Heart left ventricle (tissue), 13 donors: ENCODE results near the gene PDGFD.

Experiments used
- POLR2A ChIP-seq, 2 donors: fragments of 450-650 bp; IDR thresholded peaks; one replicate each; pipeline ENCODE4 v1.6.1; 2017; ENCODE audit warnings: antibody characterized with exemption in 2 of 2, mild to moderate bottlenecking in 2 of 2, moderate library complexity in 2 of 2
- TF ChIP-seq, protein P1 (sequence below), 12 donors: fragments of 200-600 bp; sonication (generic) in 4 of 12; IDR thresholded peaks; one replicate each; pipeline versions ENCODE4 v1.5.0 to v1.8.0; 2018 to 2022; ENCODE audit warnings: antibody characterized with exemption in 12 of 12, mild to moderate bottlenecking in 5 of 12
- donor health status: ischemic (EF 13 %, LVEDD 7.1; RV severe dilation, severe dysfunction).
- donor health status: DM: no; HTN: yes; CAD: no.
- donor health status: DM: no; HTN: no; CAD: no.
- donor health status: ischemic (EF 25% LVEDD 6.9; RV normal size, moderate dysfunction).
- donor health status: ischemic (EF 25% LVEDD 5.7; RV mildly dilated, moderate dysfunction).
- donor health status: ischemic (EF 35%, LVEDD 5.7; RV mildly dilated, moderate dysfunction).
- donor health status: nonischemic (EF 11% LVEDD 7.7; RV severe dilation, severe dysfunction).
- donor health status: DM: yes; HTN: yes; CAD: no.
- donor health status: PGD.
- donor health status: ischemic (EF 29% LVEDD 5.4; RV normal size, mild dysfunction).
- donor health status: nonischemic (EF 23%, LVEDD 6.1; RV moderate dilation, normal function).

DNA sequence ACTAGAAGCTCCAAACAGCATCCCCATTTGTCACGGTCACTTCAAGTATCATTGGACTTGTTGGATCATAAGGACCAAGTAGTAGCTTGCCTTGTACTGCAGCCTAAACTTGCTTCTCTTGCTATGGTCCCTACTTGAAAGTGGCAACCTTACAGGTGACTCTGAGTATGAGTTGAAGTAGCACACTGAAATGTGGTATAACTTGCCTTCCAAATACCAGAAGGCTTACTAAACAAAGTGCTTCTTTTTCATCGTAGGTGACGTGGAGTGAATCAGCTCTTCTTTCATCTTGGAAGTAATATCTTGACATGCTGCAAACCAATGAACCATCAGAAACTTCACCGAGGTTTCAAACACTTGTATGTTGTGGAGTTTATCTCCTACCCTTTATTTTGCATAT, 296.5 kb downstream of the PDGFD start:
- TF ChIP-seq, protein P1, sequence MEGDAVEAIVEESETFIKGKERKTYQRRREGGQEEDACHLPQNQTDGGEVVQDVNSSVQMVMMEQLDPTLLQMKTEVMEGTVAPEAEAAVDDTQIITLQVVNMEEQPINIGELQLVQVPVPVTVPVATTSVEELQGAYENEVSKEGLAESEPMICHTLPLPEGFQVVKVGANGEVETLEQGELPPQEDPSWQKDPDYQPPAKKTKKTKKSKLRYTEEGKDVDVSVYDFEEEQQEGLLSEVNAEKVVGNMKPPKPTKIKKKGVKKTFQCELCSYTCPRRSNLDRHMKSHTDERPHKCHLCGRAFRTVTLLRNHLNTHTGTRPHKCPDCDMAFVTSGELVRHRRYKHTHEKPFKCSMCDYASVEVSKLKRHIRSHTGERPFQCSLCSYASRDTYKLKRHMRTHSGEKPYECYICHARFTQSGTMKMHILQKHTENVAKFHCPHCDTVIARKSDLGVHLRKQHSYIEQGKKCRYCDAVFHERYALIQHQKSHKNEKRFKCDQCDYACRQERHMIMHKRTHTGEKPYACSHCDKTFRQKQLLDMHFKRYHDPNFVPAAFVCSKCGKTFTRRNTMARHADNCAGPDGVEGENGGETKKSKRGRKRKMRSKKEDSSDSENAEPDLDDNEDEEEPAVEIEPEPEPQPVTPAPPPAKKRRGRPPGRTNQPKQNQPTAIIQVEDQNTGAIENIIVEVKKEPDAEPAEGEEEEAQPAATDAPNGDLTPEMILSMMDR (IDR thresholded peaks at IDR 0.05), result no peak
- TF ChIP-seq POLR2A (IDR thresholded peaks at IDR 0.05), result no peak
